HL-60/S4 (cell line): ENCODE measurements around the gene NSFL1C.
"Not testable (repeated sequence)": the region's sequence is repeated elsewhere in the genome, so short reads cannot be mapped to it uniquely, and the experiment has no call there.

ENCODE experiments used
- in situ Hi-C: fragments of 300-500 bp; cut with MboI; formaldehyde crosslinking; loops from 2 replicates; pipeline ENCODE4 v1.14.3; 2022; ENCODE audit warnings: low sequenced_read_pairs

The NSFL1C gene

DNA sequence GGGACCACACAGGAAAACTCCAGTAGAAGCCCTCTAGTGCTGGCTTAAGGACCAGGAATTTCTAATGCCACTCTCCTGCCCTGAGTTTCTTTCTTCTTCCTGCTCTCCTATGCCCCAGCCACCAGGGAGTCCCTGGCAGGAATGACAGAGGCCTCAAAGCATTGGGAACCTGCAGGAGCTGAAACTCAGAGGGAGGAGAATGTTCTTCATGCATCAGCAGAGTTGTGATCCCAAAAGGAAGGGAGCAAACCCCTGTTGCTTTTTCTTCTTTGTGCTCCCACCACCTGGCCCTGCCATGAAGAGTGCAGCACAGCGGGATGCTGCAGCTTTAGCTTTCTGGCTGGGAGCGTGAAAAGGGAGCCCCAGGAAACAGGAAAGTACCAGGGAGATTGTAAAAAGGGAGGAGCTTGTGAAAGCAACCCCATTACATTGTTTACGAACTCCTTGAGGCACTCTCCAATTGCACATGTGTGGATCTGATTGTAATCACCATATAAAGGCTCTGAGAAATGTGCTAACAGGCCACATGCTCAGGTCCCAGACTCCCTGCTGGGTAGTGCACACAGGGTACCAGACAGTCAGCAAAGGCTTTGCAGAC is 39.1 kb downstream of the NSFL1C start:
- in situ Hi-C loops = no loop called here

GRCh38 chr20:1426231-1426849 is 40.3 kb downstream of the NSFL1C start:
- in situ Hi-C loops = no loop called here

DNA sequence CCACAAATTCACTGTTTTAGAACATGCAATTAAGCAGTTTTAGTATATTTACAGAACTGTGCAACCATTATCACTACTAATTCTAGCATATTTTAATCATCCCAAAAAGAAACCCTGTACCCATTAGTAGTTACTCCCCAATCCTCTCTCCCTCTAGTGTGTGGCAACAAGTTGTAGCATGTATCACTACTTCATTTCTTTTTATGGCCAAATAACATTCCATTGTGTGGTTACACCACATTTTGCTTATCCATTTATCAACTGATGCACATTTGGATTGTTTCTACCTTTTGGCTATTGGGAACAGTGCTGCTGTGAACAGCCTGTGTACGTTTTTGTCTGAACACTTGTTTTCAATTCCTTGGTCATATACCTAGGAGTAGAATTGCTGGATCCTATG is 42.3 kb downstream of the NSFL1C start:
- in situ Hi-C loops = no loop called here

GRCh38 chr20:1423625-1424106 is 43.0 kb downstream of the NSFL1C start:
- in situ Hi-C loops = no loop called here

DNA sequence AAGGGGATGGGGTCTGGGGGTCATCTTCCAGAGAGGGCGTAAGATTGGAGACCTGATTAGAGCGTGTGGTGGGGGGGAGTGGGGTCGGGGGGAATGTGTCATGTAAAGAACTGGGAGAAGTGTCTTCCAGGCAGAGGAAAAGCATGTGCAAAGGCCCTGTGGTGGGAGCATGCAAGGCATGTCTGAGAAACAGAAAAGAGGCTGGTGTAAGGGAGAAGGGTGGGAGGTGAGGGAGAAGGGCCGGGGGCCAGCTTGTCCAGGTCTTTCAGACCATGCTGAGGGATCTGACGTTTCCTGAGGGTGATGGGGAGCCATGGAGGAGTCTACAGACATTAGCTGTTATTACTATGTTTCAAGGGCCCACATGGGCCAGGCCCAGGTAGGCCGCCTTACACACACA is 43.4 kb downstream of the NSFL1C start:
- in situ Hi-C loops = no loop called here

GRCh38 chr20:1422753-1423152 is 43.9 kb downstream of the NSFL1C start:
- in situ Hi-C loops = no loop called here

- in situ Hi-C loops = no loop called here
These were observed 46.6 kb downstream of the NSFL1C start for GRCh38 chr20:1420066-1420465.

DNA sequence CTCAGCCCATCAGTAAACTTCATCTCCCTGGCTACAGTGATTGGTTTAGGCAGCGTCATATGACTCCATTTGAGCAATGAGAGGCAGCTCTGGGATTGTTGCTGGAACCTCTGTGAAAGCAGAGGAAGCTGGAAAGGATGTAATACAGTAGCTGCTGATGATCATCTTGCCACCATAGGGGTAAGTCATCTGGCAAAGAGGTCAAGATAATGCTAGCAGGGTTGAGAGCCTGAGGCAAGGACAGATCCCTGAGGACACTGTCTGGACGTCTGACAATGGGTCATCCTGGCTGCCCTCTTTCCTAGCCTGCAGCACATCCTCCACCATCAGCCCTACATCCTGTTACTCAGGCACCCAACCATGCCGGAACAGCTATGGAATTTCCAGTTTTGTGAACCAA is 48.3 kb downstream of the NSFL1C start:
- in situ Hi-C loops = no loop called here

DNA sequence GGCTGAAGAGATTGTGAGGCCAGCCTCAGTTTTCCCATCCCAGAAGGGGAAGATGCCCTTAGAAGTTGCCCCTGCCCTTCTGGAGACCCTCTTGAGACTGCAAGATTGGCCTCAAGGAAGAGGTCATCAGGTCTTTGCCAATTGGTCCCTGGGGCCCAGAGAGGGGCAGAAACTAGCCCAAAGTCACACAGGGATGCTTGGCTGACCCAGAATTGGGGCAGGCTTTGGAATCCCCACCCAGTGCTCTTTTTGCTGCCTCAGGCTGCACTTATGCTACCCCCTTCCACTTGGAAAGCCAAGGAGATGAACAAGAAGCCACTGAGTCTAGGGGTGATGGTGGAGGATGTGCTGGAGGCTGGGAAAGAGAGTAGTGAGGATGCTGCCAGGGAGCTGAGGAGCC is 48.9 kb downstream of the NSFL1C start:
- in situ Hi-C loops = no loop called here

- in situ Hi-C loops = no loop called here
These were observed 49.4 kb downstream of the NSFL1C start for GRCh38 chr20:1417273-1417672.

- in situ Hi-C loops = no loop called here
These were observed 50.8 kb downstream of the NSFL1C start for GRCh38 chr20:1415667-1416468.

- in situ Hi-C loops = no loop called here
These were observed 51.7 kb downstream of the NSFL1C start for GRCh38 chr20:1414982-1415381.

DNA sequence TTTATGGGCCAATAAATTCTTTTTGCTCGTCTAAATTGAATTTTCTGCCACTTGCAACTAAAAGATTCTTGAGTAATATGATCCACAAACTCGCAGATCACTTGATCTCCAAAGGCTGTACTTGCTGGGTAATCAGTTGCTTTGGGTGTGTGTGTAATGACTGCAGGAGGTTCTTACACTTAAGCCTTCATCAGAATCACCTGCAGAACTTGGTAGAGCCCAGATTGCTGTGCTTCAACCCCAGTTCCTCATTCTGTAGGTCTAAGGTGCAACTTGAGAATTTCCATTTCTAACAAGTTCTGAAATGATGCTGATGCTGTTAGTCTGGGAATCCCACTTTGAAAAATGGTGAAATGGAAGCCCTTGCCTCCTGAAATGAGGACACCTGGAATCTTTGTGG is 60.8 kb downstream of the NSFL1C start:
- in situ Hi-C loops = no loop called here

DNA sequence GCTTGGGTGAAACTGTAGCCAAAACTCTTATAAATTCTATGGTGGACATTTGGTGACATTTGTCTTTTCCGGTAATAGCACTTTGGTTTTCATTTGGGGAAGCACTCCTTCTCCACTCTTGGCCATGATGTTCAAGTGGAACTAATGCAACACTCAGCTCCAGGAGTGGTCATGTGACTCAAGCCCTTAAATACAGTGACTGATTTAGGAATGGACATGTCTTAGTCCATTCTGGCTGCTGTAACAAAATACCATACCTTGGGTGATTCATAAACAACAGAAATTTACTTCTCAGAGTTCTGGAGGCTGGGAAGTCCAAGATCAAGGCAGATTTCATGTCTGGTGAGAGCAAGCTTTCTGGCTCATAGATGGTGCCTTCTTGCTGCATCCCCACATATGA is 63.0 kb downstream of the NSFL1C start:
- in situ Hi-C loops = no loop called here

- in situ Hi-C loops = no loop called here
These were observed 64.5 kb downstream of the NSFL1C start for GRCh38 chr20:1402149-1402548.

- in situ Hi-C loops = no loop called here
These were observed 65.2 kb downstream of the NSFL1C start for GRCh38 chr20:1401451-1401907.

- in situ Hi-C loops = not testable (repeated sequence)
These were observed 66.8 kb downstream of the NSFL1C start for GRCh38 chr20:1399678-1400366.

DNA sequence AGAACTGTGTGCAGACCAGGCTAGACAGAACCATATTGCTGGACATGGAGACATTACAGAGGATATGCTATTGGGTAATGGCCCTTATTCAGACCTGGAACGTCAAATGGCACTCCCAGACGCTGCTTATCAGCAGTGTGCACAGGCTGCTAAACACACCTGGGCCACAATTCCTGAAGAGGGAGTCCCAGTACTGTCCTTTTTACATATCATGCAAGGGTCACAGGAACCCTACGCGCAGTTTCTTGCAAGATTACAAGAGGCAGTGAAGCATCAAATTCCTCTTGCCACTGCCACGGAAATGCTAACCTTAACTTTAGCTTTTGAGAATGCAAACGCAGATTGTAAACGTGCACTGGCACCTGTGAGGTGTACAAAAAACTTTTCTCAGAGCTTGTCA is 68.5 kb downstream of the NSFL1C start:
- in situ Hi-C loops = not testable (repeated sequence)

DNA sequence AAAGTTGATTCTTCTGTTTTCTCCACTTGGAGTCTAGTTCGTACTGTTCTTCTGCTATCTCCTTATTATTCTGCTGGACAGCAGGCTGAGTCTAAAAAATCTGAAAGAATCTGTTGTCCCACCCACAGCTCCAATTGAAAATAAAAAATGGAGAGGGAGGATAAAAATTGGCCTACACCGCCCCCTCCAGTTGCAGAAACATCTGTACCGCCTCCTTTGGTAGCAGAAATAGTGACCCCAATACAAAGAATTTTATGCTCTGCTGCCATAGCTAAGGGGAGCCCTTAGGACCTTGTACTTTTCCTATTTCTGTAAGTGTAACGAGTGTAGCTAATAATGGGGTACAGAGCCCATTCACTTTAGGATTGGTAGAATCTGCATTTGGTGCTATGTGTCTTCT is 68.9 kb downstream of the NSFL1C start:
- in situ Hi-C loops = no loop called here

DNA sequence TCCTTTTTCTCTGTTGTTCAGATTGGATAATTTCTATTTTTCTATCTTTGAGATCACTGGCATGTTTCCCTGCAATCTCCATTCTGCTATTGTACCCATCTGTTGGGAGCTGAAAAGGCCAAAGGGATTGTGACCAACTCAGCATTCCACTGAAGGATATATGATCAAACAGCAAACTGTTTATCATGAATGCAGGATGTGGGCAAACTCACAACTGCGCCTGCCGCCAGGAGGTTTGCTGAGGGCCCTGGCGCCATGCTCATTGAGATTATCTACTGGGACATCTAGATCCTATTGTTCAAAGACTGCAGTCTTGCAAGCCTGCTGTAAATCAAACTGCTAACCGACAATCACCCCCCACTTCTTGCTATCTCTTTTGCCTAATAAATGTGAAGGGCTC is 69.9 kb downstream of the NSFL1C start:
- in situ Hi-C loops = no loop called here

DNA sequence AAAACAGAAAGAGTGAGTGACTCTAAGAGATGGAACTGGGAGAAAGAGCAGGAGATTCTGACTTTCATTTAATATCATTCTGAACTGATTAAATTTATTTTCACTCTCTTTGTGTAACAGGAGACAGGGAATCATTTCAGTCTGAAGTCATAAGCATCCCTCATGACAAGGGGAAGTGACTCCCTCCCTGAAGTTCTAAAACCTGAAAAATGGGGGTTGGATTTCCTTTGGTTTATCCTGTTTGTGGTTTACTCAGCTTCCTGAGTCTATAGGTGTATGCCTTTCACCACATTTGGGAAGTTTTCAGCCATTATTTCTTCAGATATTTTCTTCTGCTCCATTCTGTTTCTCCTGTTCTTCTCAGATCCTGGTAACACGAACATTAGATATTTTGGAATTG is 70.4 kb downstream of the NSFL1C start:
- in situ Hi-C loops = no loop called here
